Right forelimb (tissue), 1 donor: ENCODE measurements around the gene SH3BP4.
"Not testable (repeated sequence)": the region's sequence is repeated elsewhere in the genome, so short reads cannot be mapped to it uniquely, and the experiment has no call there.

Experiments
- DNase-seq: peaks from one replicate; pipeline ENCODE4 v3.0.0-alpha.2; 2018

The SH3BP4 gene

GRCh38 chr2:235043762-235044500 lies 92.1 kb downstream of the SH3BP4 start:
- DNase-seq, result no peak

GRCh38 chr2:235044501-235045271 lies 92.9 kb downstream of the SH3BP4 start:
- DNase-seq, result no peak

- DNase-seq, result no peak
These were observed 93.6 kb downstream of the SH3BP4 start for GRCh38 chr2:235045336-235045972.

- DNase-seq, result no peak
These were observed 94.1 kb downstream of the SH3BP4 start for GRCh38 chr2:235045973-235046343.

DNA sequence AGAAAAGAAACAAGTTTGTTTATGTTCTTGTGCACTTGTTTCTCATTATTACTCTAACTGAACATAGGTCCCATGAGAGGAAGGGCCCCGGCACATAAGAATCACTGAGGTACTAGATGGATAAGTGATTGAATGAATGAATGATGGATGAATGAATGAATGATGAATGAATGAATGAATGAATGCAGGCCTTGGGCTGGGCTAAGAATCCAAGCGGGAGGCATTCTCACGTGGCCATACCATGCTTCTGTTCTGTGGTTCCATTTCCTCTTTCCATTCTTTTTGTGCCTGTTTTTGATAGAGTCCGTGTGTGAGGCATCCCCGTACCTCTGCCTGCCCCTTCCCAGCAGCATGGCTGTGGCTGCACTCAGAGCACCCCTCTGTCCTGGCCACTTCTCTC lies 94.8 kb downstream of the SH3BP4 start:
- DNase-seq, result peak; percentile 29

GRCh38 chr2:235047171-235048160 lies 95.6 kb downstream of the SH3BP4 start:
- DNase-seq, result peak; percentile 10

DNA sequence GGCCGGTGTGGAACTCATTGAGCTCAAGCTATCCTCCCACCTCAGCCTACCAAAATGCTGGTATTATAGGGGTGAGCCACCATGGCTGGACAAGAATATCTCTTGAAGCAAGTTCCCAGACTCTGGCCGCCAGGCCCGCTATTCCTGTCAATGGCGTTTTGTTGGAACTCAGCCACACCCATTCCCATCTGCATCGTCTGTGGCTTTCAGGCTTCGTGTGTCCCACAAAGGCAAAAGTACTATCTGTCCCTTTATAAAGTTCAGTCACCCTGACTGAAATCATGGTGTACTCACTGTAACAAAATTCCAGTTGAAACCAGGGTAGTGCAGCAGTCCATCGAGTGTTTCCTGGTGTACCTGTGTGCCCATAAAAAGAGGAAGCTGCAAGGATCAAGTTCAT lies 96.7 kb downstream of the SH3BP4 start:
- DNase-seq, result peak; percentile 40

DNA sequence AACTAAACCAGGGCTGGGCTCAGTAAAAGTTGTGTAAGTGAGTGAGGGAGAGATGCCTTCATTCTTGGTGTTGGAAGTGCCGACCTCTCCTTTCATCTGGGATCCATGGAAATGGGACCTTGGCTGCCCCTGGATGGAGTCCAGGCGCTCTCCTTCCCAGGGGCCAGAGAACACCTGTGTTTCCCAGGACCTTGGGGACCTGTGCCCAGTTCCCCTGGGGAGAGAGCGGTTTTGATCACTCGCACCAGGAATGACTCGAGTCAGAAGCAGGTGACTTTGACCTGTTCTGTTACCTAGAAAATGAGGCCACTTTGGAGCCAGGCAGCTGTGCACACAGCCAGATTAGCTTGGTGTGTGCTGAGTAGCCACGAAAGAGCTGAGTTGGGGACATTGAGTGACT lies 97.3 kb downstream of the SH3BP4 start:
- DNase-seq, result peak; percentile 27

DNA sequence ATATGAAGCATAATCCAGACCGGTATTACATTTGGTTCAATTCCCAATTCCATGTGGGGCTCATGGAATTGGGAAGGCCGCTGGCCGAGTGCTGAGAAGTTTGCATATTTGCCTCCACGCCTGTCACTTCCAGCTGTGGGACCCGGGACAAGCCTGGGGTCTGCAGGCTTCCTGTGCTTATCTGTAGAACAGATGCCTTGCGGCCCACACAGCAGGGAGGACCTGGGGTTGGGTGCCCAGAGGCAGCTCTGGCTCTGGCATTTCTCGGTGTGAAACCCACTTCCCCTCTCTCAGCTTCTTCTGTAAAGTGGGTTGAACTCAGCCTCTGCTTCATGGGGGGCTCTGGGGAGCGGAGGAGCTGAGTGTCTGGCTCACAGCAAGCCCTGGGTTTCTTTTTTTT lies 97.9 kb downstream of the SH3BP4 start:
- DNase-seq, result peak; percentile 23

- peak; percentile 80 for DNase-seq
These were observed 99.1 kb downstream of the SH3BP4 start for GRCh38 chr2:235050980-235051351.

DNA sequence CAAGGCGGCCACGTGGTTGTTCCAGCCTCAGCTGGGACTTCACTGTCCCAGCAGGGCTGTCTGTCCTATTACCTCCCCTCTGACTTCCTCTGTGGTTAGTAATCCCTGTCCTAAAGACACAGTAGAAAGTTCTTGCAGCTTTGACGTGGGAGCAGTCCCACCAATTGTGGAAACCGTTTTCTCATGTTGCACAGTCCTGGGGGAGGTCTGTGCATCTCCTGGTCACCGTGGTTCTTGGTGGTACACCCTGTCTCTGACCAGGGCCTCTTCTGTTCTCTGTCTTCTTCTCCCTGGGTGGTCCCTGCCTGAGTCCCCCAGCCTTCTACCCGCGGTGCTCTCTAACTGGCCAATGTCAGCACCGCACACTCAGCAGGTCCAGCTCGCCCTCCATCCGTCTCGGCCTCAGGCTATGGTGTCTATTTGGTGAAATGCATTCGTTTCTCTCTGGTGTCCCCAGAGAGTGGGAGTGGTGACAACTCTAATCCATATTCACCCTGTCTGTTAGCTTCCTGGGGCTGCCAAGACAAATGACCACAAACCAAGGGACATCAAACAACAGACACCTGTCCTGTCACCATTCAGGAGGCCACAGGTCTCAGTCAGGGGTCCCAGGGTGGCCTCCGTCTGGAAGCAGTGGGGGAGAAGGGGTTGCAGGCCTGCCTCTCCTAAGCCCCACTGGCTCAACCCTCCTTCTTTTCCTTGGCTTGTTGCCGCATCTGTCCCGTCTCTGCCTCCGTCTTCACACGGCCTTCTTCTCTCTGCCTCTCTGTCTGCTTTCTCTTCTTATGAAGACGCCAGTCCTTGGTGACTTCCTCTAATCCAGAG lies 99.8 kb downstream of the SH3BP4 start:
- peak; percentile 38 for DNase-seq

GRCh38 chr2:235052514-235053354 lies 100.9 kb downstream of the SH3BP4 start:
- peak; percentile 32 for DNase-seq

DNA sequence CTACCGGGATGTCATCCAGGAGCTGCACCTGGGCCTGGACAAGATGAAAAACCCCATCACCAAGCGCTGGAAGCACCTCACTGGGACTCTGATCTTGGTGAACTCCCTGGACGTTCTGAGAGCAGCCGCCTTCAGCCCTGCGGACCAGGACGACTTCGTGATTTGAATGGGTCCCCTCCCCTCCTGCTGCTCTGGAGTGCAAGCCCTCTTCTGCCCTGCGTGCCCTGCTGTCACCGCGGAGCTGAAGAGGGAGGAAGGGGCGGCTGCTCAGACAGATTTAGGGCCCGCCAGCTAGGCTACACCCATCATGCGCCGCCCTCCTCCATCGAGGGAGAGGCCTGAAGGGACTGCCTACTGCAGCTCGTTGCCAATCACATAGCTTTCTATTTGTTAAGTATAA lies 101.8 kb downstream of the SH3BP4 start:
- no peak for DNase-seq

DNA sequence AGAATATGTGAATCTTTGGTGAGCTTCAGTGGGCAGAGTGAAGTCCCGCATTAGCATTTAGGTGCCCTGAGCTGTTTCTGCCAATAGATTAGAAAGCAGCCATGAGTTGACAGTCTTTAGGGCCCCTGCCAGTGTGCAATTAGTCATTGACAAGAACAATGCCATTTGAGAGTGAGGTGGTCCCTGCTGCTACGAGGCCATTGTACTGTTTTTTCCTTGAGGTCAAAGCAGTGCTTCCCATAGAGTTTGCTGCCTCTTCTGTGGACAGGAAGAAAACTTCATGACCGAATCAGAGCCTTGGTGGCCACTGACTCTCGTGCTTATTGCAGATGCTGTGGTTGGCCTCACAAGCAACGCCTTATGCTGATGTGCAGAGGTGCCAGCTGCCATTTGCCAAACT lies 102.7 kb downstream of the SH3BP4 start:
- no peak for DNase-seq

GRCh38 chr2:235054919-235055318 lies 103.1 kb downstream of the SH3BP4 start:
- no peak for DNase-seq

GRCh38 chr2:235055891-235056516 lies 104.2 kb downstream of the SH3BP4 start:
- DNase-seq, result no peak

DNA sequence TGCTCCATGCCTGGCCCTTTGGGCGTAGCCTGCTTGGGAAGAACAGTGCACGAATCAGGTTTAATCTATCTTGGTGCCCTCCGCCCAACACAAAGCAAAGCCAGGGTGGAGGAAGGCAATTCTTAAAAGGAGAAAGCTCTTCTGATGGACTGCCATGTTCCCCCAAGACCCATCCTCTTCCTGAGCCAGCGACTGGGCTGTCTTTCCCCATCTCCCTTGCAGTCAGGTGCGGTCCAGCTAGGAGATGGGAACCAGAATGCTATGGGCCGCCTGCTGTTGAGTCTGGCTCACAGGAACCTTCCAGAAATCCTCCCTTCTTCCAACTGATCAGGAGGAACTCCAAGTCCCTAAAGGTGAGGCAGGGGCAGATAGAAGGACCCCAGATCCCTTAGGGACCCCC lies 105.0 kb downstream of the SH3BP4 start:
- DNase-seq, result no peak

DNA sequence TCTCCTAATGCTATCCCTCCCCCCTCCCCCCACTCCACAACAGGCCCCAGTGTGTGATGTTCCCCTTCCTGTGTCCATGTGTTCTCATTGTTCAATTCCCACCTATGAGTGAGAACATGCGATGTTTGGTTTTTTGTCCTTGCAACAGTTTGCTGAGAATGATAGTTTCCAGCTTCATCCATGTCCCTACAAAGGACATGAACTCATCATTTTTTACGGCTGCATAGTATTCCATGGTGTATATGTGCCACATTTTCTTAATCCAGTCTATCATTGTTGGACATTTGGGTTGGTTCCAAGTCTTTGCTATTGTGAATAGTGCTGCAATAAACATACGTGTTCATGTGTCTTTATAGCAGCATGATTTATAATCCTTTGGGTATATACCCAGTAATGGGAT lies 105.8 kb downstream of the SH3BP4 start:
- not testable (repeated sequence) for DNase-seq

GRCh38 chr2:235059161-235059560 lies 107.3 kb downstream of the SH3BP4 start:
- DNase-seq, result no peak

- DNase-seq, result no peak
These were observed 109.8 kb downstream of the SH3BP4 start for GRCh38 chr2:235061656-235062055.
